Retina (tissue), 1 donor: ENCODE data around the gene HK1.
"Not testable (repeated sequence)": the region's sequence is repeated elsewhere in the genome, so short reads cannot be mapped to it uniquely, and the experiment has no call there.

Experiments used
- DNase-seq: peaks from one replicate; pipeline ENCODE4 v3.0.0-alpha.2; 2016

HK1 gene

GRCh38 chr10:69434169-69434568 lies 155.9 kb downstream of the HK1 start:
- DNase-seq, result no peak

DNA sequence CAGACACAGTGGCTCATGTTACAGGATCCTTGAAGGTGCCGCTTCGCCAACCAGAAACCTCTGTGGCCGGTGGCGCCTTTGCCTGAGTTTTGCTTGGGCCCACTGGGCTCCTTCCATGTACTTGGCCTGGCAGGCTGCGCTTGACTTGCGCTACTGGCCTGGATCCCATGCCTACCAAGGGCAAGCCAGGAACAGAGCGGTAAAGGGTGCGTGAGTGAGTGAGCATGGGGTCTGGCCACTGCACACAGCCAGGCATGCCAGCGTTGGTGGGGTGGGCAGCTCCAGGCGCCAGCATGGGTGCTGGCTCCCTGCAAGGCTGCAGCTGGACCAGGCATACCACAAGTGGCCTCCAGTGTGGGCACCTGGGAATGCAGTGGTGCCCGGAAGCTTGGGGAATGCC lies 156.6 kb downstream of the HK1 start:
- DNase-seq, result no peak

GRCh38 chr10:69435966-69436520 lies 157.7 kb downstream of the HK1 start:
- no peak for DNase-seq

GRCh38 chr10:69437321-69438259 lies 159.3 kb downstream of the HK1 start:
- DNase-seq, result no peak

DNA sequence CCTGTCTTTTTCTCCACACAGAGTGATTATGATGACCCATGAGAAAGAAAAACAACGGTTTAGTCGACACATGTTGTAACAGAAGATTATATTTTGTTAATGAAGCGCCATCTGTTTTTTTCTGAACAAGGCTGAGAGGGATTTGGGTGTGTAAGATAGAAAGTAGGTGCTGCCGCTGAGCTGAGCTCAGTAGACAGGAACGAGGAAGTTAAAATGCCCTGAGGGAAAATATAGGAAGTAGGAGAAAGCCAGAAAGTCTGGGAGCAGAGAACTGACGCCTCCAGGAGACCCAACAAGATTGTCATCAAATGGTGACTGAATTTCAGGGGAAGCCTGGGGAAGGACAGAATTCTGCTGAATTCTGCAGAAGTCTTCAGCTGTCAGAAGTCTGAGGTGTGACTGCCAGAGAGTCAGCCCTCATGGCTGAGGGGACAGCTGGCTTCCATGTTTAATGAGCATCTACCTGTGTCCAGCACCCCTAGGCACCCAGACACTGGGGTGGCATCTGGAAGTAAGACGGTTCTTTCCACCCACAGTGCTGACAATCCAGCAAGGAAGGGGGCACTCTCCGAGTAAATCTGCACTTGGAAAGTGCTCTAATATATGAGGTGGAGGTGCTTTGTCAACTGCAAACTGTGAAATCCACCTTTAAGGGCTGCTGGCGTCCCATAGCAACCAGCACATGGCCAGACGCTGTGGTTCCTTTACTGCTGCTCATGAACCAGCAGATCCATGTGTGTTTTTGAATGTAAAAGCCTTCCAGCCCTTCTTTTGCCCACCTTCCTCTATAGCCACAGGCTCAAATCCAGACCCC lies 160.4 kb downstream of the HK1 start:
- no peak for DNase-seq

DNA sequence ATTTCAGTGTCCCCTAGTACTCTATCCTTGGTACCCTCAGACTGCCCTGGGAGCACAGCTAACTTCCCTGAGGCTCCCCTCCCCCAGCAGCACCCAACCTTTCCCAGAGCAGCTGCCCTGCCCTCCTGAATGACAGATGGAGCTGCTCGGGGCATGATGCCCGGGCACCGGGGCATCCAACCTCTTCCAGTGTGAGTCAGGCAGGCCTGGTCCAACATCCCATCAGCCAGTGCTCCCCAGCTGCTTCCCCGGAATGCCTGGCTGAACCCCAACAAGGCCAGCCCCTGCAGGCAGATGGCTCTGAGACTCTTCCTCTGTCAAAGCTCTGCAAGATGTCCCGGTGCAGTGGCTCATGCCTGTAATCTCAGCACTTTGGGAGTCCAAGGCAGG lies 161.0 kb downstream of the HK1 start:
- DNase-seq, result no peak

GRCh38 chr10:69439813-69440506 lies 161.7 kb downstream of the HK1 start:
- DNase-seq, result no peak

DNA sequence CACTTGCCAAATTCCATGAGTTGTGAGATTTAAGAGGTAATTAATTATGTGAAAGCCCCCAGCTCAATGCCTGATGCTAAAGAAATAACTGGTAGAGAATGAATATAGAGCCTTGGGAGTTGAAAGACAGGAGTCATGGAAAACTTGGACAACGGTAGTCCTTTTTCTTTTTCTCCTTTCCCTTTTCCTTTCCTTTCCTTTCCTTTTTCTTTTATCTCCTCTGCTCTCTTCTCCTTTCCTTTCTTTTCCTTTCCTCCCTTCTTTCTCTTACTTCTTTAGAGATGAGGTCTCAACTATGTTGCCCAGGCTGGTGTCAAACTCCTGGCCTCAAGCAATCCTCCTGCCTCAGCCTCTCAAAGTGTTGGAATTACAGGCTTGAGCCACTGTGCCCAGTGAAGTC lies 165.1 kb downstream of the HK1 start:
- DNase-seq, result no peak

- DNase-seq, result no peak
These were observed 166.7 kb downstream of the HK1 start for GRCh38 chr10:69445041-69445440.

DNA sequence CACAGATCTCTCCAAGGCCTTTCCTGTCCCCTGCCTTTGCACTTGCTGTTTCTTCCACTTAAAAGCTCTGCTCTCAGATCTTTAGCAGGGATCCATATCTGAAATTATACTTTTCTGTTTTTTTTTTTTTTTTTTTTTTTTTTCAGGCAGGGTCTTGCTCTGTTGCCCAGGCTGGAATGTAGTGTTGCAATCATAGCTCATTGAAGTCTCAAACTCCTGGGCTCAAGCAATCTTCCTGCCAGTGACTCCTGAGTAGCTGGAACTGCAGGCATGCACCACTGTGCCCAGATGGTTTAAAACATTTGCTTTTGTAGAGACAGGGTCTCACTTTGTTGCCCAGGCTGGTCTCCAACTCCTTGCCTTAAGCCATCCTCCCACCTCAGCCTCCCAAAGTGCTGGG lies 167.9 kb downstream of the HK1 start:
- DNase-seq, result no peak

DNA sequence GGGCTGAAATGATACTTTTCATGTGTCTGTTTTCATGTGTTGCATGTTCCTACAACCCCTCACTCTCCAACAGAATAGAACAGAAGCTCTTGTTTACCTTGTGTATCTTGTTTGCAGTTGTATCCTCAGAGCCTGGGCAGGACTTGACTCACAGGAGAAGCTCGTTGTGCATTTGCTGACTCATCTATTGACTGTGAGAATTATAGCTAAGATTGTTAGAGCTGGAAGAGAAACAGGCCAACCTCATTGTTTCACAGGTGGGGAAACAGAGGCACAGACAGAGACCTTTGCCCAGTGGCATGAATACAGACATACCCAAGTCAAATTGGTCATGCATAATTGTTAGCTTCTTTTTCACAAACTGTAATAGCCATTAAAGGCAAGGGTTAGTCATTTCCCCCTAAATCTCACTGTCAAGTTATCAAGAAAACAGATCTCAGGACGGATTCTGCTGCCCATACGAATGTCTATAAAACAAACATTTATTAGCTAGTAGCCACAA lies 168.4 kb downstream of the HK1 start:
- DNase-seq, result no peak

DNA sequence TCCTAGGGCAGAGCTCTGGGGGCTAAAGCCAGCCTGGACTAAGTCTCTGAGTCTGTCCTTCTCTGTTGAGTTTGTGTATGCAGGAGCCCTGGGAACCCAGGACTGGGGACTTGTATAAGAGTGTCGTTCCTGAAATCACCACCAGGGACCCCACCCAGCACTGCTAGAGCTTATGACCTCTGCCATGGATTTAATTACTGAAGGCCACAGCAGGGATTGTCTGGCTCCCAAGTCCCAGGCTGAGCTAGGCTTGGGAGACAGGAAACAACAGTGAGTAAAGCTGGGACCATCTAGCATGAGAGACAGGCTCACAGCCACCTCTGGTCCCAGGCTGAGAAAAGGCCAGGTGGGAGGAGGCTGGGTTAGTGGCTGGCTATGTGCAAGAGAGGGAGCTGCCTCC lies 171.5 kb downstream of the HK1 start:
- DNase-seq, result peak; percentile 58

- DNase-seq, result not testable (repeated sequence)
These were observed 172.1 kb downstream of the HK1 start for GRCh38 chr10:69450395-69450794.

DNA sequence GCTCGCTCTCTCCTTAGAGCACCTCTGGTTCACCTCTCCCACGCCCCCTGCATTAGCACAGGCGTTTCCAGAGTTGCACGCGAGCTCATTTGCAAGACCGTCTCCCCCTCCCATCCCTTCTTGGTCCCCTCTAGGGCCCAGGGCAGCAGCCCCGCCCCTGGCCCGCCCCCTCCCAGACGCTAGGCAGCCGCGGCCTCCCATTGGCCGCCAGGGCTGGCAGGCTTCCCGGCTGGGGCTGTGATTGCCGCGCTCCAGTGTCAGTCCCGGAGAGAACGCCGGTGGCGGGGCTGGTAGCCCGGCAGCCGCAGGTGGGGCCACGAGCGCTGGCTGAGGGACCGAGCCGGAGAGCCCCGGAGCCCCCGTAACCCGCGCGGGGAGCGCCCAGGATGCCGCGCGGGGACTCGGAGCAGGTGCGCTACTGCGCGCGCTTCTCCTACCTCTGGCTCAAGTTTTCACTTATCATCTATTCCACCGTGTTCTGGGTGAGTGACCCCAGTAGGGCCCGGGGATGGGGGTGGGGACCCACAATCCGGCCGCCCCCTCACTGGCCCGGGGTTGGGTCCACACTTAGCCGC lies 173.0 kb downstream of the HK1 start, which contains the start of gene TSPAN15:
TSPAN15 (plus strand) TSS at position 257 of the 575 bp plus-strand sequence; CDS start at position 387, 130 bp downstream.
- peak; percentile 83 for DNase-seq
